ENCODE data around the gene NCAM1. TPM values are rescaled to one million over a fixed set of nuclear protein-coding genes. Genes with fewer than 3 reads are reported as not detected.
"Not testable (repeated sequence)": the region's sequence is repeated elsewhere in the genome, so short reads cannot be mapped to it uniquely, and the experiment has no call there.

NCAM1 gene
- total RNA-seq, 6 donors from 2014 or later, result 1.4 to 15.3 (median 2.5) TPM

GRCh38 chr11:113048820-113049768 is 87.9 kb downstream of the NCAM1 start:
- Histone ChIP-seq H3K27ac (no peak overlapping the region), H3K27me3 (no peaks in the 10 kb centered on the region), H3K4me1 (no peaks in the 10 kb centered on the region), H3K9me3 (no peaks in the 10 kb centered on the region), H3K4me3 (no peak overlapping the region), H3K36me3 (no peaks in the 10 kb centered on the region)
- DNase-seq (no peak), ATAC-seq (ENCODE audit: low FRiP score in 2 of 2) (peak in 1 of 2 donors; percentile 47)
- TF ChIP-seq POLR2AphosphoS5 (IDR thresholded peaks at IDR 0.05), result no peak
- no peak for TF ChIP-seq CTCF (IDR thresholded peaks at IDR 0.05)
- no peak for TF ChIP-seq EP300 (IDR thresholded peaks at IDR 0.05)
- no peak for TF ChIP-seq POLR2A (IDR thresholded peaks at IDR 0.05)
- WGBS, 2 donors, result 87 to 94% methylated on average over 3 of the region's 3 CpGs

- not testable (repeated sequence) for ATAC-seq (ENCODE audit: low FRiP score in 2 of 2); H3K9me3 ChIP-seq; H3K4me1 ChIP-seq; DNase-seq; H3K27me3 ChIP-seq; H3K27ac ChIP-seq; H3K36me3 ChIP-seq; H3K4me3 ChIP-seq
- 95 to 100% methylated on average over 2 of the region's 2 CpGs for WGBS, 2 donors
These were observed 91.8 kb downstream of the NCAM1 start for GRCh38 chr11:113053042-113053441.

GRCh38 chr11:113057038-113057437 is 95.8 kb downstream of the NCAM1 start:
- no peak for DNase-seq
- Histone ChIP-seq H3K4me1 (no peaks in the 10 kb centered on the region), H3K4me3 (no peak overlapping the region), H3K9me3 (no peaks in the 10 kb centered on the region), H3K27ac (no peak overlapping the region), H3K36me3 (no peaks in the 10 kb centered on the region), H3K27me3 (no peaks in the 10 kb centered on the region)
- 49 to 66% methylated on average over 2 of the region's 2 CpGs for WGBS, 2 donors
- TF ChIP-seq POLR2A (IDR thresholded peaks at IDR 0.05) (no peak), CTCF (IDR thresholded peaks at IDR 0.05) (no peak), POLR2AphosphoS5 (IDR thresholded peaks at IDR 0.05) (no peak), EP300 (IDR thresholded peaks at IDR 0.05) (no peak)
- ATAC-seq (ENCODE audit: low FRiP score in 2 of 2), result no peak

- Histone ChIP-seq H3K4me1 (no peaks in the 10 kb centered on the region), H3K9me3 (no peaks in the 10 kb centered on the region), H3K27ac (no peak overlapping the region), H3K27me3 (no peaks in the 10 kb centered on the region), H3K36me3 (no peaks in the 10 kb centered on the region), H3K4me3 (no peak overlapping the region)
- ATAC-seq (ENCODE audit: low FRiP score in 2 of 2), result no peak
- no peak for TF ChIP-seq CTCF (IDR thresholded peaks at IDR 0.05)
- TF ChIP-seq POLR2A (IDR thresholded peaks at IDR 0.05), result no peak
- no peak for TF ChIP-seq POLR2AphosphoS5 (IDR thresholded peaks at IDR 0.05)
- TF ChIP-seq EP300 (IDR thresholded peaks at IDR 0.05), result no peak
- 84 to 85% methylated on average over 4 of the region's 4 CpGs for WGBS, 2 donors
- DNase-seq, result no peak
These were observed 98.3 kb downstream of the NCAM1 start for GRCh38 chr11:113059548-113059947.

GRCh38 chr11:113065330-113065729 is 104.1 kb downstream of the NCAM1 start:
- DNase-seq, result no peak
- no peak for ATAC-seq (ENCODE audit: low FRiP score in 2 of 2)
- H3K36me3 ChIP-seq, result no peaks in the 10 kb centered on the region
- H3K4me1 ChIP-seq, result no peaks in the 10 kb centered on the region
- H3K9me3 ChIP-seq, result no peaks in the 10 kb centered on the region
- H3K27me3 ChIP-seq, result no peaks in the 10 kb centered on the region
- no peak overlapping the region for H3K4me3 ChIP-seq
- H3K27ac ChIP-seq, result no peak overlapping the region
- WGBS, 2 donors, result 60 to 64% methylated on average over 1 of the region's 1 CpG
- TF ChIP-seq POLR2AphosphoS5 (IDR thresholded peaks at IDR 0.05) (no peak), EP300 (IDR thresholded peaks at IDR 0.05) (no peak), CTCF (IDR thresholded peaks at IDR 0.05) (no peak), POLR2A (IDR thresholded peaks at IDR 0.05) (no peak)

Measured in upper lobe of left lung (tissue), 6 donors.